ENCODE measurements around the gene ICAM1. TPM values are rescaled to one million over a fixed set of nuclear protein-coding genes. Genes with fewer than 3 reads are reported as not detected.
"Not testable (repeated sequence)": the region's sequence is repeated elsewhere in the genome, so short reads cannot be mapped to it uniquely, and the experiment has no call there.

The ICAM1 gene
- total RNA-seq, 1 experiment from 2014 or later, result 5.1 TPM

DNA sequence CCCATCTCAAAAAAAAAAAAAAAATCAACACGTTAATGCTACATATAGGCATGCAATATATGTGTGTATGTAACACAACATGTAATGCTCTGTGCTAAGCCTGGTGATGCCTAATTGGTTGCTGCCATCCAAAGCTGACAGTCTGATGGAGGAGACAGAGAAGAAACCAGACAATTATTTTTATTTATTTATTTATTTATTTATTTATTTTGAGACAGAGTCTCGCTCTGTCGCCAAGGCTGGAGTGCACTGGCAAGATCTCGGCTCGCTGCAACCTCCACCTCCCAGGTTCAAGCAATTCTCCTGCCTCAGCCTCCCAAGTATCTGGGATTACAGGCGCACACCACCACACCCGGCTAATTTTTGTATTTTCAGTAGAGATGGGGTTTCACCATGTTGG lies 35.5 kb upstream of the ICAM1 start:
- H3K36me3 ChIP-seq, H3K27me3 ChIP-seq, DNase-seq, H3K4me3 ChIP-seq, H3K9me3 ChIP-seq: not testable (repeated sequence)

DNA sequence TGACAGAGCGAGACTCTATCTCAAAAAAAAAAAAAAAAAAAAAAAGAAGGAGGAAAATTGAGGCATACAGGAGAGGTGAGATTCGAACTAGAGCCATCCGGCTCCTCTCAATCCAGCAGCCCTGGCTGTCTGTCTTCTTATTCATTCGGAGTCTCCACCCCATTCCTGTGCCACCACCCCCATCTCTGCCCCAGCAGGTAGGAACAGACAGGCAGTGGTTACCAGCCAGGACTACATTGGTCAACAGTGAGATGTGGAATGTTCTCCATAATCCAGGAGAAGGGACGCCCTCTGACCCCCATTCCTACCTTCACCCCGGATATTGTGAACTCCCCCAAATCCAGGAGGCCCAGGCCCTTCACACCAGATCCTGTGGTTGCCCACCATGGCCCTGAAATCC lies 33.2 kb upstream of the ICAM1 start:
- Histone ChIP-seq H3K4me3 (no peak overlapping the region), H3K27me3 (no peaks in the 10 kb centered on the region), H3K36me3 (no peaks in the 10 kb centered on the region), H3K9me3 (no peaks in the 10 kb centered on the region)
- peak; percentile 74 for DNase-seq

DNA sequence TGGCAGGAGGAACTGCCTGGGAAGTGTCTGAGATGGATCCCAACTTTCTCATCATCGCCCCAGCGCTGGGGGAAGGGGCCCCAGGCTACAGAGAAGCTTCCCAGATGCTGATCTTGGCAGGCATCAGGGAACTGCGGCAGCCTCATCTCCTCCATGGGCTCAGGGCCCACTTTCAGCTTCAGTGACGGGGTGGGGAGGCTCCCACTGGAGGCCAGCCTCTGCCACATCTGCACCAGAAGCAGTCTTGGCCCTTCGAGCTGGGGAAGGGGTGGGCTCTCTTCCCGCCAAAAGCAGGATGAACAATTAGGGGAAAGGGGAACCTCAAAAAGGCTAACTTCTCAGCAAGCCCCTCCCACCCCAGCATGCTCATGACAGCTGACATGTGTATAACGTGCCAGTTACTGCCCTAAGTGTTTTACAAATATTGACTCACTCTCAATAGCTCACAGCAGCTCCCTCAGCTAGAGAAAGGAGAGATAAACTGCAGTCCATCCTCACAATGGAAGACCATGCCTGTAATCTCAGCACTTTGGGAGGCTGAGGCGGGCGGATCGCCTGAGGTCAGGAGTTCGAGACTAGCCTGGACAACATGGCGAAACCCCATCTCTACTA lies 32.6 kb upstream of the ICAM1 start:
- no peak overlapping the region for H3K4me3 ChIP-seq
- H3K36me3 ChIP-seq, result no peaks in the 10 kb centered on the region
- DNase-seq, result peak; percentile 99
- no peaks in the 10 kb centered on the region for H3K9me3 ChIP-seq
- H3K27me3 ChIP-seq, result no peaks in the 10 kb centered on the region

DNA sequence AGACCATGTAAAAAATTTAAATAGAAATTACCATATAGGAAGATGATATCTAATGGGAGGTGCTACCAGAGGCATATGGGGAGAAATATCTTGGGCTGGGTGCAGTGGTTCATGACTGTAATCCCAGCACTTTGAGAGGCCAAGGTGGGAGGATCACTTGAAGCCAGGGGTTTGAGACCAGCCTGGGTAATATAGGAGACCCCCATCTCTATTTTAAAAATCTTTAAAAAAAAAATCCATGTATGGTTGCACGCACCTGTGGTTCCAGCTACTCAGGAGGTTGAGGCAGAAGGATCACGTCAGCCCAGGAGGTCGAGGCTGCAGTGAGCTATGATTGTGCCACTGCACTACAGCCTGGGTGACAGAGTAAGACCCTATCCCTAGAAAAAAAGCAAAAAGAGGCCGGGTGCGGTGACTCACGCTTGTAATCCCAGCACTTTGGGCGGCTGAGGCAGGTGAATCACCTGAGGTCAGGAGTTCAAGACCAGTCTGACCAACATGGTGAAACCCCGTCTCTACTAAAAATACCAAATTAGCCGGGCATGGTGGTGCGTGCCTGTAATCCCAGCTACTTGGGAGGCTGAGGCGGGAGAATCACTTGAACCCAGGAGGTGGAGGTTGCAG lies 29.0 kb upstream of the ICAM1 start:
- H3K9me3 ChIP-seq, H3K36me3 ChIP-seq, H3K27me3 ChIP-seq, H3K4me3 ChIP-seq: not testable (repeated sequence)
- DNase-seq, result peak; percentile 41

DNA sequence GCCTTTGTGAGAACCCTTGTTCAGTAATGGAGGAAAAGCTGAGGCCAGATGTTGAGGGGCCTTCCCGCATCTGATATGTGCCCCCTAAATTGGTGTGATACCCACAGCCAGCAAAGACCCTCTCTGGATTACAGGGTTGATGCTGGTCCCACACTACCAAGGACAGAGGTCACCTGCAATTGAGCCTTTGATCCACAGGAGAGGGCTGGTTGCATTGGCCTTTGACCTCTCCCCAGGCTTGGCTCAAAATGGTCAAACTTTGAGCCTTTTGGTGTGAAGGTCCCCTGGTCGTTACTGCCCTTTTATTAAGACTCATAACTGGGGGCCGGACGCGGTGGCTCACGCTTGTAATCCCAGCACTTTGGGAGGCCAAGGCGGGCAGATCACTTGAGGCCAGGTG lies 27.3 kb upstream of the ICAM1 start:
- H3K36me3 ChIP-seq, result no peaks in the 10 kb centered on the region
- H3K9me3 ChIP-seq, result no peaks in the 10 kb centered on the region
- H3K27me3 ChIP-seq, result no peaks in the 10 kb centered on the region
- DNase-seq, result no peak
- no peak overlapping the region for H3K4me3 ChIP-seq

DNA sequence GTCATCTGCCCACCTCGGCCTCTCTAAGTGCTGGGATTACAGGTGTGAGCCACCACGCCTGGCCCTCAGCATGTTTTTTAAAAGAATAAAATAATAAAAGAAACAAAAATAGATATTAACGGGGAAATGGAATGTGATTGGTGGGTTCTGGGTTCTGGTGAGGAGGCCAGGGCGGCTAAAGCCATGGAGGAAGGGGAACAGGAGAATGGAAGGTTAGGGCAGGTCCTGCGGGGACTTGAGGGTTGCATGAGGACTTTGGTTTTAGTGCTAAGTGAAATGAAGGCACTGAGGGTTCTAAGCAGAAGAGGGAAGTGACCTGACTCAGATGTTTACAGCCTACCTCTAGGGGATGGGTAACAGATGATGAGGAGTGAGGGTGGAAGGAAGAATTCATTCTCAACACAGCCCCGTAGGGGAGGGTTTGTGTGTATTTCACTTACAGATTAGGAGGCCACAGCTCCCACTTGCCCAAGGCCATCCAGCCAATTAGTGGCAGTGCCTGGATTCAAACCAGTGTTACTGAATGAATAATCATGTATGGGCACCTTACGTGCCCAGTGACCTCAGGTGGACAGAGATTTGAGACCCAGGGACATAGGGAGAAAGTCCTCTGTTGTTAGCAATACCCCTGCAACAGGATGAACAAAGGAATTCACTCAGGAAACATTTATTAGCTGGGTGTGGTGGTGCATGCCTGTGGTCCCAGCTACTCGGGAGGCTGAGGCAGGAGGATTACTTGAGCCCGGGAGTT lies 25.6 kb upstream of the ICAM1 start:
- no peak for DNase-seq
- Histone ChIP-seq H3K36me3 (no peaks in the 10 kb centered on the region), H3K9me3 (no peaks in the 10 kb centered on the region), H3K27me3 (no peaks in the 10 kb centered on the region), H3K4me3 (no peak overlapping the region)

DNA sequence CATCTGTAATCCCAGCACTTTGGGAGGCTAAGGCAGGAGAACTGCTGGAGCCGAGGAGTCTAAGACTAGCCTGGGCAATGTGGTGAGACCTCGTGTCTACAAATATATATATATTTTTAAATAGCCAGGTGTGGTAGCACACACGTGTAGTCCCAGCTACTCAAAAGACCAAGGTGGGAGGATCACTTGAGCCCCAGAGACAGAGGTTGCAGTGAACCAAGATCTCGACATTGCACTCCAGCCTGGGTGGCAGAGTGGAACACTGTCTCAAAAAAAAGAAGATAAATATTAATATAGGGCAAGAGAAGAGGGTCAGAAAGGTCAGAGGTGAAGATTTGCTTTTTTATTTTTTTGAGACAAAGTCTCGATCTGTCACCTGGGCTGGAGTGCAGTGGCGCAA lies 24.4 kb upstream of the ICAM1 start:
- no peak for DNase-seq
- no peak overlapping the region for H3K4me3 ChIP-seq
- H3K27me3 ChIP-seq, result no peaks in the 10 kb centered on the region
- no peaks in the 10 kb centered on the region for H3K36me3 ChIP-seq
- H3K9me3 ChIP-seq, result no peaks in the 10 kb centered on the region

DNA sequence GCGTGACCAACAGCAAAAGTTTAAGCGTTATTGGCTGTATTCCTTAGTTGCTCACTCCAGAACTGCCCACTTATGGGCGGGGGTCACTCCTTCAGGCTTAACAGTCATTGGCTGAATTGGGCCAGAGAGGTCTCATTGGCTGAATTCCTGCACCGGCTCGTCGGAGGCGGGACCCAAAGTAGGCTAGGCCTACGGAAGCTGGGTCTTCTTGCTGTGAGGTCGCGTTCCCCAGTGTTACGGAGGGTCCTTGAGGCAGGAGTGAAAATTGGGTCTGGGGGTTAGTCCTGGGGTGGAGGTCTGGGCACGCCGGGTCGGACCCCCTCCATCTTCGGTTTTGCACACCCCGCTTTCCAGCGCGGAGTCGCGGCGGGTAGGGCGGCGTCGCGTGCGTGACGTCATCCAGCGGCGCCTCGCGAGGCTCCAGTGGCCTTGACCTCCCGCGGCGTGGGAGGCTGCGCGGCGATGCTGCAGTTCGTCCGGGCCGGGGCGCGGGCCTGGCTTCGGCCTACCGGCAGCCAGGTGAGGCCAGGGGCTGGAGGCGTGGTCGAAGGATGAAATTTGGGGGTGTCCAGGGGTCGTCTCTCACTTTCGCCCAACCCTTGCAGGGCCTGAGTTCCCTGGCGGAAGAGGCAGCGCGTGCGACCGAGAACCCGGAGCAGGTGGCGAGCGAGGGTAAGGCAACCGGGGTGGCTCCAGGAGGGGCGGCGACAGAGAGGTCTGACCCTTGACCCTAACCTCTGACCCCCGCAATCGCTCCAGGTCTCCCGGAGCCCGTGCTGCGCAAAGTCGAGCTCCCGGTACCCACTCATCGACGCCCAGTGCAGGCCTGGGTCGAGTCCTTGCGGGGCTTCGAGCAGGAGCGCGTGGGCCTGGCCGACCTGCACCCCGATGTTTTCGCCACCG lies 18.9 kb upstream of the ICAM1 start, which contains the start of gene MRPL4:
MRPL4 (plus strand) TSS at position 423 of the 903 bp plus-strand sequence; CDS start at position 463, 40 bp downstream.
- 0 out of 2 replicates have a peak, but pooled peaks cover 2% of the 10 kb centered on the region for H3K9me3 ChIP-seq
- no peaks in the 10 kb centered on the region for H3K27me3 ChIP-seq
- peaks cover 46% of the 10 kb centered on the region for H3K36me3 ChIP-seq
- peak within 1 kb of the TSS; percentile 97 for H3K4me3 ChIP-seq
- peak; percentile 100 for DNase-seq

DNA sequence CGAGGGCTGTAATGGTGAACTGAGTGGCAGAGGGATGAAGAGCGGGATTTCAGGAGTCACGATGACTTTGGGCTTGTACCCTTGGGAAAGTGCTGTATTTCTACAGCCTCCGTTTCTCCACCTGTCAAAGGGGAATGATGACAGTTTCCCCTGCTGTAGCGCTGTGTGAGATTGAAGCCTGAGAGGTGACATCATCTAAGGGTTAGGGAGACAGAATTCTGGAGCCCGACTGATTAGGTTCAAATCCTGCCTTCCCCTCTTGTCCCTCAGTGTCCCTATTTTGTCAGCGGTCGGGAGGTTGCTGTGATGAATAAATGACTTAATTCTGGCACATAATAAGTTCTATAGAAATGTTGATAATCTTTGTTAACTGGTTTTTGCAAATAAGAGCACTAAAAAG lies 18.2 kb upstream of the ICAM1 start:
- H3K36me3 ChIP-seq, result peaks cover 53% of the 10 kb centered on the region
- no peak for DNase-seq
- peak overlapping the region; percentile 97 for H3K4me3 ChIP-seq
- H3K9me3 ChIP-seq, result 0 out of 2 replicates have a peak, but pooled peaks cover 2% of the 10 kb centered on the region
- no peaks in the 10 kb centered on the region for H3K27me3 ChIP-seq

DNA sequence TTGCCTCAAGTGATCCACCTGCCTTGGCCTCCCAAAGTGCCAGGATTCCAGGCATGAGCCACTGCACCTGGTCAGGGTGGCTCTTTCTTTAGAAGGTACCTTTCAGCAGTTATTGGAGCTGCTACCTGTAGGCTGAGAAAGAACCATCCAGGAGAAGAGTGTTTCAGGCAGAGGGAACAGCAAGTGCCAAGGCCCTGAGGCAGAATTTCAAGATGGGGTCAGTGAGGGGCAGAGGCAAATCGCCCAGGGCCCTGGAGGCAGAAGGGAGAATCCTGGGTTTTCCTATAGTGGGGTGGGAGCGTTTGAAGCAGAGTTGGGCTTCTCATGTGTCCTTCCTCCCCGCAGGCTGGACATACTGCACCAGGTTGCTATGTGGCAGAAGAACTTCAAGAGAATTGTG lies 16.7 kb upstream of the ICAM1 start:
- DNase-seq, result no peak
- Histone ChIP-seq H3K9me3 (0 out of 2 replicates have a peak, but pooled peaks cover 2% of the 10 kb centered on the region), H3K4me3 (no peak overlapping the region), H3K27me3 (no peaks in the 10 kb centered on the region), H3K36me3 (peaks cover 67% of the 10 kb centered on the region)

DNA sequence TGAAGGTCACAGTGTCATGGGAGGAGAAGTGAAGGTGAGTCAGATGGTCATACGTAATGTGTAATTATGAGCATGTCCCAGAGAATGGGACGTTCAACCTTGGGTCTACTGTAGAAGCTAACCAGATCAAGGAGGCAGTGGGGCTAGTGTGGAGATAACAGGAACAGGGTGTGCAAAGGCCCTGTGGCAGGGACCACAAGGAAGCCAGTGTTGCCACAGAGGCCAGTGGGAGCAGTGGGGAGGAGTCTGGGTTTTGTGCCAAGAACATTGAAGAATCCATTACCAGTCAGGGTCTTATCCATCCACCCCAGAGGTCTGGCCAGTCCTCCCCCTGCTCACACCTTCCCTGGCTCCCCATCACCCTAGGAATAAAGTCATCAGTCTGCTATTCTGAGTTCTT lies 15.6 kb upstream of the ICAM1 start:
- no peak overlapping the region for H3K4me3 ChIP-seq
- peaks cover 68% of the 10 kb centered on the region for H3K36me3 ChIP-seq
- DNase-seq, result no peak
- H3K9me3 ChIP-seq, result 0 out of 2 replicates have a peak, but pooled peaks cover 2% of the 10 kb centered on the region
- no peaks in the 10 kb centered on the region for H3K27me3 ChIP-seq

DNA sequence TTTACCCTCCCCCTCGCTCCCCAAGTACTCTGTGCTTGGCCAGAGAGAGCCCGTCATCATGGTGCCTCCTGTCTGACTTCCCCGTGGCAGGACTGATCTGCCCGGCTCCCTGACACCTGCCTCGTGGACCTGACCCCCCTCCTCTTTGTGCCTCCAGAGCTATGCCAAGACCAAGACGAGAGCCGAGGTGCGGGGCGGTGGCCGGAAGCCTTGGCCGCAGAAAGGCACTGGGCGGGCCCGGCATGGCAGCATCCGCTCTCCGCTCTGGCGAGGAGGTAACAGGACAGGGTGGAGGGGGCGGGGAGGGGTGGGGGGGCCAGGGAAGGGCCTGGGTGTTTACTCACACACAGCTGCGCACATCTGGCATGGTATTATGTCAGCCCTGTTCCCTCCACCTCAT lies 14.4 kb upstream of the ICAM1 start:
- H3K36me3 ChIP-seq, result peaks cover 68% of the 10 kb centered on the region
- 0 out of 2 replicates have a peak, but pooled peaks cover 2% of the 10 kb centered on the region for H3K9me3 ChIP-seq
- H3K27me3 ChIP-seq, result no peaks in the 10 kb centered on the region
- no peak overlapping the region for H3K4me3 ChIP-seq
- DNase-seq, result no peak

DNA sequence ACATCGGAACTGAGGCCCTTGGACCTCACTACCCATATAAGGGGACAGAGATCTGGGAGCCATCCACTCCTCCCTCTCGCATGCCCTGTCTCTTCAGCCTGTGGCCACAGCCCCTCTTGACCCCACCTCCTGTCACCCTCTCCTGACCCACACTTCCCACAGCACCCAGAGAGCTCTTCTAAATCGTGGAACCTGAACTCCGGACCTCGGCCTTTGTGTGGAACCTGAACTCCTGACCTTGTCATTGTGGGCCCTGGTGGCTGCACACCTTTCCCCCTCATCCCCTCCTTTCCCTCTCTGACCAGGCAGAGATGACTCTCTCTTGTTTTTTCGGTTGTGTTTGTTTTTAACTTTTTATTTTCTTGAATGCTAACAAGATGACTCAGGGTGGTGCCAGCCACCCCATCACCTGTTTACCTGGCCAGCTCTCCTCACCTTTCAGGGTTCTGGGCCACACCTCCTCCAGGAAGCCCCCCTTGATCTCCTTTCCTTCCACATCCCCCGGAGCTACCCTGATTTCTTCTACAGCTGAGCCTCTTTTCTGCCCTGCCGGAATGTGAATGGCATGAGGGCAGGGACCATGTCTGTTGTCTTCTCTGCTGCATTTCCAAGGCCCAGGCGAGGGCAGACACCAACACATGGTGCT lies 13.8 kb upstream of the ICAM1 start:
- Histone ChIP-seq H3K9me3 (0 out of 2 replicates have a peak, but pooled peaks cover 2% of the 10 kb centered on the region), H3K27me3 (no peaks in the 10 kb centered on the region), H3K36me3 (peaks cover 65% of the 10 kb centered on the region), H3K4me3 (no peak overlapping the region)
- no peak for DNase-seq

DNA sequence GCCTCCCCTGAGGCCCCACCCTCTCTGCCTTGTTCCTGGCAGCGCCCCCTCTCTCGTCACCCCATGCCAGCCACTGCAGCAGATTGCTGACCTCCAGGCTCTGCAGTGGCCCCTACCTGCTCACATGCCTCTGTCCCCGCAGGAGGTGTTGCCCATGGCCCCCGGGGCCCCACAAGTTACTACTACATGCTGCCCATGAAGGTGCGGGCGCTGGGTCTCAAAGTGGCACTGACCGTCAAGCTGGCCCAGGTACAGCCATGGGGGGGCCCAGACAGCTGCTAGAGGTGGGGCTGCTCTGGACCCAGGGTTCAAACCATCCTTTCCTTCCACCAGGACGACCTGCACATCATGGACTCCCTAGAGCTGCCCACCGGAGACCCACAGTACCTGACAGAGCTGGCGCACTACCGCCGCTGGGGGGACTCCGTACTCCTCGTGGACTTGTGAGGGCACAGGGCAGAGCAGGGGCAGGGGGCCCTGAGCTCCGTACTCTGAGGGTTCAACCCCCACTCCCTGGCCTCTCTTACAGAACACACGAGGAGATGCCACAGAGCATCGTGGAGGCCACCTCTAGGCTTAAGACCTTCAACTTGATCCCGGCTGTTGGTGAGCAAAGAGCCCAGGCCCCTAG lies 12.7 kb upstream of the ICAM1 start:
- no peaks in the 10 kb centered on the region for H3K27me3 ChIP-seq
- H3K36me3 ChIP-seq, result peaks cover 55% of the 10 kb centered on the region
- H3K9me3 ChIP-seq, result no peaks in the 10 kb centered on the region
- no peak for DNase-seq
- H3K4me3 ChIP-seq, result no peak overlapping the region

DNA sequence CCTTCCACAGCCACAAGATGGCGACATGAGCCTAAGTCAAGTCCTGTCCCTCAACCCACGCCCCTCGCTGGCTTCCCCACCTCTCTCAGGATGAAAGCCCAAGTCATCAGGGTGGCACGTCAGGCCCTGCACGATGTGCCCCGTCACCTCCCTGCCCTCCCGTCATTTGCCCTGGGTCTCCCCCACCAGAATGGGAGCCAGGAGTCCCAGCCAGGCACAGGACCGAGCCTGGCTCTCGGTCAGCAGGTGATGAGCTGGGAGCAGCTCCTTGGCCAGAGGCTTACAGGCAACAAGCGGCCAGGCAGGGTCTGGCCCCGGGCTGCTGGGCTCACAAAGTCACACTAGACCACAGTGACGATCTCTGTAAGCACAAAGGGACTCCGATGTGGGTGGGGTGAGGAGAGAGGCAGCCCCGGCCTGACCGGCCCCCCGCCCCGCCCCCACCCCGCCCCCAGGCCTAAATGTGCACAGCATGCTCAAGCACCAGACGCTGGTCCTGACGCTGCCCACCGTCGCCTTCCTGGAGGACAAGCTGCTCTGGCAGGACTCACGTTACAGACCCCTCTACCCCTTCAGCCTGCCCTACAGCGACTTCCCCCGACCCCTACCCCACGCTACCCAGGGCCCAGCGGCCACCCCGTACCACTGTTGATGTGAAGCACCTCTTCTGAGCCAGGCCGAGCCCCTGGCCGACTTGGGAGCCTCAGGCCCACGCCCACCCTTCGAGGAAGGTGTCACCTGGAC lies 11.6 kb upstream of the ICAM1 start:
- H3K27me3 ChIP-seq, result no peaks in the 10 kb centered on the region
- no peak overlapping the region for H3K4me3 ChIP-seq
- H3K9me3 ChIP-seq, result no peaks in the 10 kb centered on the region
- H3K36me3 ChIP-seq, result peaks cover 45% of the 10 kb centered on the region
- peak; percentile 86 for DNase-seq
